Suprapubic skin (tissue), 4 donors: ENCODE results near the gene LGR4.

Experiments
- EP300 ChIP-seq: sonication (generic); formaldehyde crosslinking; IDR thresholded peaks from one replicate; pipeline ENCODE4 v1.6.1; 2017; ENCODE audit warnings: antibody characterized with exemption
- POLR2A ChIP-seq, 2 donors: fragments of 450-650 bp; IDR thresholded peaks; one replicate each; pipeline ENCODE4 v1.6.1; 2017; ENCODE audit warnings: antibody characterized with exemption in 2 of 2, mild to moderate bottlenecking in 2 of 2, moderate library complexity in 2 of 2
- POLR2AphosphoS5 ChIP-seq, 3 donors: sonication (generic); formaldehyde crosslinking; IDR thresholded peaks; one replicate each; pipeline ENCODE4 v1.6.1; 2017; ENCODE audit warnings: antibody characterized with exemption in 3 of 3
- TF ChIP-seq, protein P1 (sequence below), 2 donors: fragments of 200-600 bp in 1 of 2; fragments of 450-650 bp in 1 of 2; sonication (generic) in 1 of 2; IDR thresholded peaks; one replicate each; pipeline ENCODE4 v1.5.1; 2016 to 2019; ENCODE audit warnings: antibody characterized with exemption in 2 of 2, mild to moderate bottlenecking in 1 of 2, moderate library complexity in 1 of 2

DNA sequence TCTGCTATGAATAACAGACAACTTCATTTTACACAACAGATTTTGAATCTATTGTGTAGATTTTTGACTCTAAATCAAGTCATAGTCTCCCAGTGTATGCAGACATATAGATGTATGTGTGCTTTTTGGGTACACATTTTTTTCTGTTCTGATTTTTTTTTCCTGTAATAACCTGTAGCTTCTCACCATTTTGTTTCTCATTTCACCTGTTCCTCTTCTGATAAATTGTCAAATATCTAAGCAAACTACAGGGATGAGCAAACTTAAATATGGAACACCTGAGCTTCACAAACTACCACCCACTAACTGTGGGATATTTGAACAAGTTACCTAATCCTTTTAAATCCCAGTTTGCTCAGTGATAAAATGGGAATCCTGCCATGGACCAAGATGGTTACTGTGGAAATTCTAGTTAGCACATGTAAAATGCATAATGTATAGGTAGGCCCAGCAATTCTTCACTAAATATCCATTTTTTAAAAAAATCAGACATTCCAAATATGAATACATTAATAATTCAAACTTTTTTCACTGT is 15.7 kb downstream of the LGR4 start:
- TF ChIP-seq, protein P1, sequence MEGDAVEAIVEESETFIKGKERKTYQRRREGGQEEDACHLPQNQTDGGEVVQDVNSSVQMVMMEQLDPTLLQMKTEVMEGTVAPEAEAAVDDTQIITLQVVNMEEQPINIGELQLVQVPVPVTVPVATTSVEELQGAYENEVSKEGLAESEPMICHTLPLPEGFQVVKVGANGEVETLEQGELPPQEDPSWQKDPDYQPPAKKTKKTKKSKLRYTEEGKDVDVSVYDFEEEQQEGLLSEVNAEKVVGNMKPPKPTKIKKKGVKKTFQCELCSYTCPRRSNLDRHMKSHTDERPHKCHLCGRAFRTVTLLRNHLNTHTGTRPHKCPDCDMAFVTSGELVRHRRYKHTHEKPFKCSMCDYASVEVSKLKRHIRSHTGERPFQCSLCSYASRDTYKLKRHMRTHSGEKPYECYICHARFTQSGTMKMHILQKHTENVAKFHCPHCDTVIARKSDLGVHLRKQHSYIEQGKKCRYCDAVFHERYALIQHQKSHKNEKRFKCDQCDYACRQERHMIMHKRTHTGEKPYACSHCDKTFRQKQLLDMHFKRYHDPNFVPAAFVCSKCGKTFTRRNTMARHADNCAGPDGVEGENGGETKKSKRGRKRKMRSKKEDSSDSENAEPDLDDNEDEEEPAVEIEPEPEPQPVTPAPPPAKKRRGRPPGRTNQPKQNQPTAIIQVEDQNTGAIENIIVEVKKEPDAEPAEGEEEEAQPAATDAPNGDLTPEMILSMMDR (IDR thresholded peaks at IDR 0.05), result no peak
- TF ChIP-seq POLR2A (IDR thresholded peaks at IDR 0.05), result no peak
- TF ChIP-seq EP300, result no peak
- TF ChIP-seq POLR2AphosphoS5 (IDR thresholded peaks at IDR 0.05), result no peak
